B cell (primary cell): Measurements from ENCODE around the gene HTRA1. TPM values are rescaled to one million over a fixed set of nuclear protein-coding genes. Genes with fewer than 3 reads are reported as not detected.

Experiments
- ATAC-seq: fragments of 200-7000 bp; cut with Tn5 transposase; one replicate; pipeline ENCODE4 v1.10.0; 2021; ENCODE audit warnings: low read depth, mild to moderate bottlenecking, moderate number of reproducible peaks, moderate library complexity
- CTCF ChIA-PET: fragments of 350-600 bp; sonication (Branson Sonifier 250); formaldehyde crosslinking; loops from one replicate; lab custom pipeline; 2021; ENCODE audit warnings: antibody characterized with exemption, inconsistent platforms; lab: Charles Lee
- POLR2A ChIA-PET: fragments of 350-600 bp; sonication (Branson Sonifier 250); formaldehyde crosslinking; loops from one replicate; lab custom pipeline; 2021; ENCODE audit warnings: antibody characterized with exemption; lab: Charles Lee
- DNase-seq: peaks from one replicate; pipeline ENCODE4 v3.0.0; 2013
- H2AFZ ChIP-seq: 2 replicates; pipeline ENCODE4 v1.6.1; 2012; ENCODE audit warnings: mild to moderate bottlenecking, low read depth, low read length; ENCODE audit not compliant: insufficient read depth, poor library complexity, severe bottlenecking
- H3K27ac ChIP-seq, 2 donors: 1 replicate in 1 of 2; 2 replicates in 1 of 2; pipeline ENCODE4 v1.5.1; 2012 to 2013; ENCODE audit warnings: low read length in 2 of 2, mild to moderate bottlenecking in 2 of 2, moderate library complexity in 1 of 2
- H3K27me3 ChIP-seq, 4 experiments: fragments of 200-600 bp in 1 of 4; sonication (generic) in 1 of 4; replicated peaks in 1 of 4; 1 replicate in 2 of 4; 2 replicates in 2 of 4; pipeline versions ENCODE4 v1.6.1 to v1.7.0; 2013 to 2016; ENCODE audit warnings: low read length in 3 of 4, mild to moderate bottlenecking in 2 of 4, mixed read lengths in 1 of 4, moderate library complexity in 1 of 4; ENCODE audit not compliant: insufficient read depth in 4 of 4, control insufficient read depth in 3 of 4; ENCODE audit errors: control extremely low read depth in 1 of 4
- H3K36me3 ChIP-seq, 2 experiments: replicated peaks in 1 of 2; 1 replicate in 1 of 2; 2 replicates in 1 of 2; pipeline versions ENCODE4 v1.6.1 to v1.7.1; 2013; ENCODE audit warnings: low read length in 1 of 2; ENCODE audit not compliant: insufficient read depth in 2 of 2, control insufficient read depth in 1 of 2; ENCODE audit errors: control extremely low read depth in 1 of 2, extremely low read depth in 1 of 2
- H3K4me1 ChIP-seq, 2 donors: fragments of 200-600 bp in 1 of 2; sonication (generic) in 1 of 2; 1 replicate in 1 of 2; 2 replicates in 1 of 2; pipeline versions ENCODE4 v1.5.1 to v1.6.1; 2013 to 2017; ENCODE audit warnings: low read length in 2 of 2; ENCODE audit not compliant: control insufficient read depth in 2 of 2, insufficient read depth in 2 of 2
- H3K4me2 ChIP-seq: replicated peaks from 2 replicates; pipeline ENCODE3; 2012; ENCODE audit warnings: mild to moderate bottlenecking, low read depth, low read length; ENCODE audit not compliant: poor library complexity, severe bottlenecking
- H3K4me3 ChIP-seq, 5 experiments: fragments of 200-600 bp in 1 of 5; sonication (generic) in 1 of 5; 1 replicate in 3 of 5; 2 replicates in 2 of 5; pipeline versions ENCODE4 v1.5.1 to v1.7.0; 2011 to 2016; ENCODE audit warnings: low read length in 4 of 5, mild to moderate bottlenecking in 4 of 5, low read depth in 2 of 5, control low read depth in 1 of 5, moderate library complexity in 1 of 5; ENCODE audit not compliant: insufficient read depth in 1 of 5; ENCODE audit errors: control extremely low read depth in 1 of 5, extremely low read depth in 1 of 5
- H3K79me2 ChIP-seq: fragments of 200-600 bp; sonication (generic); one replicate; pipeline ENCODE4 v1.6.0; 2016; ENCODE audit warnings: low read length; ENCODE audit not compliant: control insufficient read depth, insufficient read depth
- H3K9ac ChIP-seq: fragments of 200-600 bp; sonication (generic); 2 replicates; pipeline ENCODE4 v1.6.1; 2017; ENCODE audit warnings: mild to moderate bottlenecking, low read length, moderate library complexity
- H3K9me3 ChIP-seq, 3 donors: one replicate each; pipeline versions ENCODE4 v1.6.1 to v1.7.1; 2013; ENCODE audit warnings: low read length in 2 of 3; ENCODE audit not compliant: control insufficient read depth in 2 of 3, insufficient read depth in 1 of 3; ENCODE audit errors: control extremely low read depth in 1 of 3
- H4K20me1 ChIP-seq: 2 replicates; pipeline ENCODE4 v1.6.0; 2012; ENCODE audit warnings: mild to moderate bottlenecking, low read length; ENCODE audit not compliant: insufficient read depth, control insufficient read depth, poor library complexity, severe bottlenecking
- H3K27ac Mint-ChIP-seq: one replicate; pipeline ENCODE4 v1.8.0; 2021; ENCODE audit warnings: mixed read lengths
- H3K27me3 Mint-ChIP-seq: one replicate; pipeline ENCODE4 v1.8.0; 2021; ENCODE audit warnings: mixed read lengths
- H3K4me1 Mint-ChIP-seq: one replicate; pipeline ENCODE4 v1.8.0; 2021; ENCODE audit warnings: mixed read lengths
- H3K4me3 Mint-ChIP-seq: one replicate; pipeline ENCODE4 v1.8.0; 2021; ENCODE audit warnings: mixed read lengths
- H3K9me3 Mint-ChIP-seq: one replicate; pipeline ENCODE4 v1.8.0; 2022; ENCODE audit warnings: mixed read lengths; ENCODE audit not compliant: insufficient read depth
- EZH2 ChIP-seq: IDR thresholded peaks from 2 replicates; pipeline ENCODE4 v1.6.1; 2012; ENCODE audit warnings: borderline replicate concordance, low read depth, mild to moderate bottlenecking, moderate library complexity, low read length; ENCODE audit not compliant: insufficient read depth, poor library complexity, severe bottlenecking
- WGBS: methylation state at CpG from one replicate; pipeline ENCODE4 v1.1.5; 2013; ENCODE audit warnings: missing lambda C conversion rate; ENCODE audit not compliant: insufficient coverage; 5-methylcytosine and 5-hydroxymethylcytosine counted together
- intact Hi-C: fragments of 100-400 bp; cut with micrococcal nuclease; formaldehyde crosslinking; loops from one replicate; pipeline ENCODE4 v1.10.0; 2022
- polyA plus RNA-seq: library from polyadenylated mRNA; depleted of rRNA; stranded (reverse); fragments of >200 nt; gene quantifications from 2 replicates; pipeline ENCODE4 v1.2.3, GENCODE V29; 2012
- total RNA-seq, 2 donors: library from RNA; stranded (reverse); fragments of 120-200 nt in 1 of 2; gene quantifications; 1 replicate in 1 of 2; 2 replicates in 1 of 2; pipeline versions ENCODE4 v1.2.3 to v1.2.4, GENCODE V29; 2013 to 2022
- TF ChIP-seq, protein P1 (sequence below): fragments of 200-600 bp; IDR thresholded peaks from one replicate; pipeline ENCODE4 v1.8.0; 2022; ENCODE audit warnings: antibody characterized with exemption, mild to moderate bottlenecking

The HTRA1 gene
- total and polyA plus RNA-seq, 2 donors (not counting 1 experiment from before 2014, with no cell fraction given) = not detected

DNA sequence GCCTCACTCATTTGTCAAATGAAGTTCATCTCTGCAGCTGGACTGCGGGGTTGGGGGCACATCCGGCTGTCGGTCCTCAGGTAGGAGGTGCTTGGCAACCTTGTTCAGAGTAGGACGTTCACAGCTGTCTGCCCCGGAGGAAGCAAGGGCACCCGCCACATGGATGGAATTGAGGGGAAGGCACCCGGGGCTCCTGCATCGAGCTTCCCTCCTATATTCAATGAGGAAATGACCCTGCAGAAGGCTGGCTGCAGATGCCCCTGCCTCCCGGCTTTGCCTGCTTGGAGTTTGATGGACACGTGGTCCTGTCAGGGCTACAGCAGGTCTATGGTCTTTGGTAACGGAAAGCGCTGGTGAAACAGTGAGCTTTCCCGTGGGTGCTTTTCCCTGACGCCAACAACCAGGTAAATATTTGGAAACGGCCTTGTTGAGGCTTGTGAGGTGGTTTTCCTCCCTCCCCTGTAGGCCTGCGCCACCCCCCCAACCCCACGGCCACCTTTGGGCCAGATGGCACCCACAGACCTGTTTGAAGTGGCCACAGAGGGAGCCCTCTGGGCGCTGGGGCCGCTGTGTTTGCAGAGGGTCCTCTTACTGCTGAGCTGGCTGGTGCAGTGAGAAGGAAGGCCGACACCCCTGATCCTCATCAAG lies 32.9 kb downstream of the HTRA1 start:
- Mint-ChIP-seq H3K27me3 (peaks cover 21% of the 10 kb centered on the region), H3K27ac (no peak overlapping the region), H3K9me3 (no peaks in the 10 kb centered on the region), H3K4me3 (no peak overlapping the region), H3K4me1 (no peaks in the 10 kb centered on the region)
- Histone ChIP-seq H3K4me2 (no peak overlapping the region), H3K4me3 (no peak overlapping the region), H3K36me3 (no peaks in the 10 kb centered on the region), H4K20me1 (no peaks in the 10 kb centered on the region), H3K27ac (no peak overlapping the region), H3K27me3 (no peaks in the 10 kb centered on the region), H2AFZ (no peak overlapping the region), H3K79me2 (no peaks in the 10 kb centered on the region), H3K4me1 (no peaks in the 10 kb centered on the region), H3K9ac (no peak overlapping the region), H3K9me3 (no peaks in the 10 kb centered on the region)
- CTCF ChIA-PET = no interaction called here
- WGBS = 81% methylated on average over 14 of the region's 20 CpGs
- TF ChIP-seq, protein P1, sequence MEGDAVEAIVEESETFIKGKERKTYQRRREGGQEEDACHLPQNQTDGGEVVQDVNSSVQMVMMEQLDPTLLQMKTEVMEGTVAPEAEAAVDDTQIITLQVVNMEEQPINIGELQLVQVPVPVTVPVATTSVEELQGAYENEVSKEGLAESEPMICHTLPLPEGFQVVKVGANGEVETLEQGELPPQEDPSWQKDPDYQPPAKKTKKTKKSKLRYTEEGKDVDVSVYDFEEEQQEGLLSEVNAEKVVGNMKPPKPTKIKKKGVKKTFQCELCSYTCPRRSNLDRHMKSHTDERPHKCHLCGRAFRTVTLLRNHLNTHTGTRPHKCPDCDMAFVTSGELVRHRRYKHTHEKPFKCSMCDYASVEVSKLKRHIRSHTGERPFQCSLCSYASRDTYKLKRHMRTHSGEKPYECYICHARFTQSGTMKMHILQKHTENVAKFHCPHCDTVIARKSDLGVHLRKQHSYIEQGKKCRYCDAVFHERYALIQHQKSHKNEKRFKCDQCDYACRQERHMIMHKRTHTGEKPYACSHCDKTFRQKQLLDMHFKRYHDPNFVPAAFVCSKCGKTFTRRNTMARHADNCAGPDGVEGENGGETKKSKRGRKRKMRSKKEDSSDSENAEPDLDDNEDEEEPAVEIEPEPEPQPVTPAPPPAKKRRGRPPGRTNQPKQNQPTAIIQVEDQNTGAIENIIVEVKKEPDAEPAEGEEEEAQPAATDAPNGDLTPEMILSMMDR = no peak
- TF ChIP-seq EZH2 = no peak
- POLR2A ChIA-PET = no interaction called here
- ATAC-seq (no peak), DNase-seq (no peak)
- intact Hi-C loops = no loop called here

DNA sequence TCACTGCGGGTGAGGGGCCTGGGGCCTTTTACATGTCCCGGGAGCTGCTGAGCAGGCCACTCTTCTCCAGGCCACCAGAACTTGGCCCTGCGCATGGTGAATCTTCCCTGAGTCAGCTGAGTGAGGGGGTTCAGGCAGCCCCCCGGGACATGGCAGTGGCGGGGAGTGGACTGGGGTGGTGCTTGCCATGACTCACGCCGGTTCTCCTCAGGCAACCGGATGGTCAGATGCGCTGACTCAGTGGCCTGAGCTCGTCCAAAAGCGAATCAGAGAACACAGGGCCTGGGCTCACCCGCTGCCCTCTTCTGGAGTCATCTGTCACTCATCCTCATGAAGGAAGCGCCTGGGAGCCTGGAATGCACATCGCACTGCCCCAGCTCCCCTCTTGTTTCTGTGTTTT lies 33.5 kb downstream of the HTRA1 start:
- no peaks in the 10 kb centered on the region for H4K20me1 ChIP-seq
- H3K27ac ChIP-seq = no peak overlapping the region
- no peak overlapping the region for H2AFZ ChIP-seq
- POLR2A ChIA-PET = no interaction called here
- Mint-ChIP-seq H3K27me3 (peaks cover 21% of the 10 kb centered on the region), H3K9me3 (no peaks in the 10 kb centered on the region), H3K4me1 (no peaks in the 10 kb centered on the region), H3K27ac (no peak overlapping the region), H3K4me3 (no peak overlapping the region)
- no peaks in the 10 kb centered on the region for H3K36me3 ChIP-seq
- DNase-seq (no peak), ATAC-seq (no peak)
- H3K27me3 ChIP-seq = no peaks in the 10 kb centered on the region
- no peak overlapping the region for H3K4me3 ChIP-seq
- no peaks in the 10 kb centered on the region for H3K9me3 ChIP-seq
- H3K79me2 ChIP-seq = no peaks in the 10 kb centered on the region
- CTCF ChIA-PET = no interaction called here
- no peaks in the 10 kb centered on the region for H3K4me1 ChIP-seq
- no peak for TF ChIP-seq EZH2
- TF ChIP-seq, protein P1 = no peak
- 92% methylated on average over 14 of the region's 14 CpGs for WGBS
- H3K9ac ChIP-seq = no peak overlapping the region
- intact Hi-C loops = no loop called here
- no peak overlapping the region for H3K4me2 ChIP-seq
